ENCODE data around the gene PTGES3L. TPM values are rescaled to one million over a fixed set of nuclear protein-coding genes. Genes with fewer than 3 reads are reported as not detected.

The PTGES3L gene
- total RNA-seq, 1 donor from 2014 or later: 2.0 TPM

DNA sequence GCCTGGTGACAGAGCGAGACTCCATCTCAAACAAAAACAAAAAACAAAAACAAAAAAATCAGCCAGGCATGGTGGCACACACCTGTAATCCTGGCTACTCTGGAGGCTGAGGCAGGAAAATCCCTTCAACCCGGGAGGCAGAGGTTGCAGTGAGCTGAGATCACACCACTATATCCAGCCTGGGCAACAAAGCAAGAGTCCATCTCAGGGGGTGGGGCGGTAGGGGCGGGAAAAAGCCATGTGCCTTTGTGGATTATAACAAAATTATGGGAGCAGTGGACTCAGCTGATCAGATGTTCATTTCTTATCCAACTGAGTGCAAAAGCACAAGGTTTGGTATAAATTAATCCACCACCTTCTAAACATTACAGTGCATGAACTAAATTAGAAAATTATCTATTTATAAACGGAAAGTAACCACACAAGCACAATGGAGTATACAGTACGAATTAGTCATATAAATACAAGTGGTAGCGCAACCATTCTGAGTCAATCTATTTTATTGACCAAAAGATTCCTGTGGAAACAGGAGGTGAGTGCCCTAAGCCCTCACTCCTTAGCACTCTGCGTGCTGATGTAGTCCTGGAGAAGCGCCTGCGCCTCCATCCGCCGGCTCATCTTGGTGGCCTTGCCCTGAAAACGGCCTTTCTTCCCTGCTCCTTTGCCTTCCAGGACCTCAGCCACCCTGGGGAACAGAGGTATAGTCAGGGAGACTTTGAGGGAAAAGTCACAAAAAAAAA is 29.7 kb downstream of the PTGES3L start:
- no peaks in the 10 kb centered on the region for H3K4me1 Mint-ChIP-seq
- intact Hi-C loops (cut with micrococcal nuclease): no loop called here
- ChIA-PET POLR2A (no interaction called here), CTCF (no interaction called here)
- TF ChIP-seq, protein P1, sequence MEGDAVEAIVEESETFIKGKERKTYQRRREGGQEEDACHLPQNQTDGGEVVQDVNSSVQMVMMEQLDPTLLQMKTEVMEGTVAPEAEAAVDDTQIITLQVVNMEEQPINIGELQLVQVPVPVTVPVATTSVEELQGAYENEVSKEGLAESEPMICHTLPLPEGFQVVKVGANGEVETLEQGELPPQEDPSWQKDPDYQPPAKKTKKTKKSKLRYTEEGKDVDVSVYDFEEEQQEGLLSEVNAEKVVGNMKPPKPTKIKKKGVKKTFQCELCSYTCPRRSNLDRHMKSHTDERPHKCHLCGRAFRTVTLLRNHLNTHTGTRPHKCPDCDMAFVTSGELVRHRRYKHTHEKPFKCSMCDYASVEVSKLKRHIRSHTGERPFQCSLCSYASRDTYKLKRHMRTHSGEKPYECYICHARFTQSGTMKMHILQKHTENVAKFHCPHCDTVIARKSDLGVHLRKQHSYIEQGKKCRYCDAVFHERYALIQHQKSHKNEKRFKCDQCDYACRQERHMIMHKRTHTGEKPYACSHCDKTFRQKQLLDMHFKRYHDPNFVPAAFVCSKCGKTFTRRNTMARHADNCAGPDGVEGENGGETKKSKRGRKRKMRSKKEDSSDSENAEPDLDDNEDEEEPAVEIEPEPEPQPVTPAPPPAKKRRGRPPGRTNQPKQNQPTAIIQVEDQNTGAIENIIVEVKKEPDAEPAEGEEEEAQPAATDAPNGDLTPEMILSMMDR (IDR thresholded peaks at IDR 0.05): no peak
- H3K27me3 Mint-ChIP-seq: no peaks in the 10 kb centered on the region
- H3K36me3 Mint-ChIP-seq (ENCODE audit: low read depth): peaks cover 67% of the 10 kb centered on the region
- DNase-seq (no peak), ATAC-seq (ENCODE audit: low read depth) (no peak)
- no peak overlapping the region for H3K27ac Mint-ChIP-seq
- H3K4me3 Mint-ChIP-seq: no peak overlapping the region
- no peaks in the 10 kb centered on the region for H3K9me3 Mint-ChIP-seq

DNA sequence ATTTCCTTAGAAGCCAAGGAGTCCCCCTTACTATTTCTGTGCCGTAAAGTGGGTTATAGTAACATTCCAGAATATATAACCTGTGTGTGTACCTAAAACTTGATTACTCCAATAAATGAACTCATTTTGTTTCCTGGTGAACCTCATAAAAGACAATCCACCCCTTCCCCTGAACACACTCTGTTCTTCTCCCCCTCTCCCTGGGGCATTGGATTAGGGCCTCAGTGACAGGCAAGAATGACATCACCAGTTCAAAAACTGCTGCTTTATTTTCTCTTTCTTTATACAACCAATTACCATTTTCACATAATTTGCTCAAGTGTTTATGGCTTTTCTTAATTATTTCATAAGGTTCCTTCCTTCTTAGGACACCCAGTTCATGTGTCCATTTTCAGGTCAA is 33.1 kb downstream of the PTGES3L start:
- H3K27me3 Mint-ChIP-seq: no peaks in the 10 kb centered on the region
- peaks cover 37% of the 10 kb centered on the region for H3K36me3 Mint-ChIP-seq (ENCODE audit: low read depth)
- TF ChIP-seq, protein P1 (IDR thresholded peaks at IDR 0.05): no peak
- no peaks in the 10 kb centered on the region for H3K9me3 Mint-ChIP-seq
- H3K27ac Mint-ChIP-seq: no peak overlapping the region
- H3K4me3 Mint-ChIP-seq: no peak overlapping the region
- ChIA-PET CTCF (interaction anchor here (1.0 kb wide), 1 partner anchor 51 kb away, joined by 3 read pairs; the partner anchor contains the start of gene RPL27), POLR2A (interaction anchor here (0.6 kb wide), 1 partner anchor 370 kb away, joined by 12 read pairs; no protein-coding TSS in a partner anchor)
- intact Hi-C loops (cut with micrococcal nuclease): no loop called here
- no peak for ATAC-seq (ENCODE audit: low read depth)
- no peaks in the 10 kb centered on the region for H3K4me1 Mint-ChIP-seq
- no peak for DNase-seq

DNA sequence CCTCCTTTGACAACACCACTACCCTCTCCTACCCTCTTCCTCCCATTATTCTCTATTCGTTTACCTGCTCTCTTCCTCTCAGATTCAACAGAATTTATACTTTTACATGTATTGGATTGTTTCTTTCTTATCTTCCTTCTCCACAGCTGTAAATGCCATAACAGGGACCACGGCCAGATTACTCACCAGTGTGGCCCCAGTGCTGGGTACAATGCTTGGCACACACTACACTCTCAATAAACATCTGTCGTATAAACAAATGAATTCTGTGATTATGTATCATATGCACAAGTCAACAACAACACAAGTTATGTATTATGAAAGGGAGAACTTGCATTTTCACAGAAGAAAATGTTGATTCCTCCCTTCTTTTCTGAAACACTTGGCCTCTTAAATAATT is 35.7 kb downstream of the PTGES3L start:
- POLR2A ChIA-PET: interaction anchor here (0.6 kb wide), 1 partner anchor 15 kb away, joined by 4 read pairs; no protein-coding TSS in a partner anchor
- Mint-ChIP-seq H3K36me3 (ENCODE audit: low read depth) (peaks cover 11% of the 10 kb centered on the region), H3K27ac (no peak overlapping the region), H3K9me3 (no peaks in the 10 kb centered on the region), H3K4me3 (no peak overlapping the region), H3K4me1 (no peaks in the 10 kb centered on the region), H3K27me3 (no peaks in the 10 kb centered on the region)
- DNase-seq (no peak), ATAC-seq (ENCODE audit: low read depth) (no peak)
- CTCF ChIA-PET: no interaction called here
- TF ChIP-seq, protein P1 (IDR thresholded peaks at IDR 0.05): no peak
- intact Hi-C loops (cut with micrococcal nuclease): no loop called here

DNA sequence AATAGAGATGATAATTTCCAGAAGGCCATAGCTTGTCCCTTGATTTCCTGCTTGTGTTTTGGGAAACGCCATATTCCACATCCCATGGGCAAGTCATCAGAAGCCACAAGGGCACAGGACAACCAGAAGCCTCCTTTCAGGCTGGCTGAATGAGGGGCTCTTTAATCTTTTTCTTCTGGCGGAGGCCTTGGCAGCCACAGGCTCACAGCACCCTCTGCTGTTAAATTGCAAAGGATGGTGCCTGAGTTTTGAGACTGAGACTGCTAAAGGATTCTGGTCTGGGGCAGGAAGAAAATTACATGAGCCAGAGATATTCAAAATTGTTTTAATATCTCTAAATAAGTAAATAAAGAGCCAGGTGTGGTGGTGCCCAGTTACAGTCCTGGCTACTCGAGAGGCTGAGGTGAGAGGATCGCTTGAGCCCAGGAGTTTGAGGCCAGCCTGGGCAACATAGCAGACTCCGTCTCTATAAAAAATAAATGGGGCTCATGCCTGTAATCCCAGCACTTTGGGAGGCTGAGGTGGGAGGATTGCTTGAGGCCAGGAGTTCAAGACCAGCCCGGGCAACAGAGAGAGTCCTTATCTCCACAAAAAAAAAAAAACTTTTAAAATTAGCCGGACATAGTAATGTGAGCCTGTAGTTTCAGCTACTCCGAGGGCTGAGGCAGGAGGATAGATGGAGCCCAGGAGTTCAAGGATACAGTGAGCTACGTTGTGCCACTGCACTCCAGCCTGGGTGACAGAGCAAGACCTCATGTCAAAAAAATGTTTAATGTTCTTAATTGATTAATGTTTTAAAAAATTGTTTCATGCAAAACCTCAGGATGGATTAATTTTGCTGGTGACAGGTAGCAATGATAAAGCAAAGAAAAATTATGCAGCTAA is 41.9 kb downstream of the PTGES3L start:
- ChIA-PET POLR2A (interaction anchor here (0.6 kb wide), 1 partner anchor 47 kb away, joined by 6 read pairs; no protein-coding TSS in a partner anchor), CTCF (interaction anchor here (1.0 to 1.3 kb wide), 2 partner anchors 50 to 360 kb away, joined by 3 read pairs; partner anchors contain the start of gene PSMC3IP)
- intact Hi-C loops (cut with micrococcal nuclease): loop anchor here (1.0 kb wide), 3 partner anchors 95 to 360 kb away; no protein-coding TSS in a partner anchor
- Mint-ChIP-seq H3K9me3 (no peaks in the 10 kb centered on the region), H3K36me3 (ENCODE audit: low read depth) (no peaks in the 10 kb centered on the region), H3K27me3 (no peaks in the 10 kb centered on the region), H3K4me3 (no peak overlapping the region), H3K4me1 (no peaks in the 10 kb centered on the region), H3K27ac (no peak overlapping the region)
- ATAC-seq (ENCODE audit: low read depth) (peak; percentile 49), DNase-seq (no peak)
- TF ChIP-seq, protein P1 (IDR thresholded peaks at IDR 0.05): no peak
